K562 (cell line): ENCODE results near the gene PHLPP2. TPM values are rescaled to one million over a fixed set of nuclear protein-coding genes. Genes with fewer than 3 reads are reported as not detected.

Experiments
- ATAC-seq: fragments of 200-7000 bp; cut with Tn5 transposase; 3 replicates; pipeline ENCODE4 v1.9.1; 2020; ENCODE audit warnings: moderate library complexity
- BruUV-seq: library from RNA; stranded (reverse); fragments of 400-500 nt; replicated peaks from 2 replicates; lab custom pipeline; 2021; lab: Mats Ljungman, UMichigan
- CTCF ChIA-PET: fragments of 300-600 bp; formaldehyde crosslinking; extraction: SDS; loops from one replicate; lab custom pipeline; 2021; ENCODE audit warnings: low intra/inter-chr PET ratio; lab: Yijun Ruan, JAX
- POLR2A ChIA-PET: fragments of 300-600, 350-650 bp; sonication (Branson Sonifier 250); formaldehyde crosslinking; extraction: SDS; loops from one replicate; lab custom pipeline; 2021; ENCODE audit warnings: antibody characterized with exemption, inconsistent platforms; lab: Yijun Ruan, JAX
- DNase-seq, 4 experiments: peaks; one replicate each; pipeline versions ENCODE4 v3.0.0 to v3.0.0-alpha.2; 2011 to 2018; ENCODE audit warnings: low spot score in 3 of 4, mixed read lengths in 3 of 4; ENCODE audit errors: extremely low read depth in 1 of 4
- FAIRE-seq: peaks from 2 replicates; lab custom pipeline; 2011; peaks lifted over from hg19 to GRCh38; lab: Jason Lieb, UNC
- H2AFZ ChIP-seq: 2 replicates; pipeline ENCODE4 v1.6.0; 2011; ENCODE audit warnings: low read depth, low read length, control low read depth, inconsistent platforms
- H3K27ac ChIP-seq: fragments of 200-600 bp; 3 replicates; pipeline ENCODE4 v1.8.0; 2011; ENCODE audit warnings: low read depth, mild to moderate bottlenecking, control low read depth, inconsistent platforms, low read length, moderate library complexity, mixed read lengths; ENCODE audit errors: extremely low read depth
- H3K27me3 ChIP-seq, 2 experiments: fragments of 300-600 bp in 1 of 2; 2 replicates in 1 of 2; 3 replicates in 1 of 2; pipeline versions ENCODE4 v1.6.0 to v1.8.0; 2011; ENCODE audit warnings: inconsistent platforms in 2 of 2, low read length in 2 of 2, mild to moderate bottlenecking in 1 of 2, mixed read lengths in 1 of 2, moderate library complexity in 1 of 2; ENCODE audit not compliant: control insufficient read depth in 2 of 2, insufficient read depth in 2 of 2
- H3K36me3 ChIP-seq: fragments of 300-600 bp; 3 replicates; pipeline ENCODE4 v1.8.0; 2011; ENCODE audit warnings: mild to moderate bottlenecking, low read length, inconsistent platforms; ENCODE audit not compliant: control insufficient read depth, insufficient read depth
- H3K4me1 ChIP-seq, 2 experiments: fragments of 200-600 bp in 1 of 2; replicated peaks in 1 of 2; 2 replicates in 1 of 2; 3 replicates in 1 of 2; pipeline versions ENCODE4 v1.5.1 to v1.8.0; 2011; ENCODE audit warnings: inconsistent platforms in 2 of 2, low read length in 2 of 2, mild to moderate bottlenecking in 1 of 2, mixed read lengths in 1 of 2, moderate library complexity in 1 of 2; ENCODE audit not compliant: control insufficient read depth in 2 of 2, insufficient read depth in 2 of 2
- H3K4me2 ChIP-seq: 2 replicates; pipeline ENCODE4 v1.6.1; 2011; ENCODE audit warnings: low read length, control low read depth, inconsistent platforms, mixed read lengths; ENCODE audit not compliant: insufficient read depth
- H3K4me3 ChIP-seq: fragments of 200-600 bp; sonication (generic), shearing (Covaris generic); 2 replicates; pipeline ENCODE4 v1.5.1; 2016; ENCODE audit warnings: control low read depth, inconsistent platforms
- H3K79me2 ChIP-seq: fragments of 200-600 bp; 3 replicates; pipeline ENCODE4 v1.8.0; 2011; ENCODE audit warnings: low read length, inconsistent platforms; ENCODE audit not compliant: control insufficient read depth, insufficient read depth
- H3K9ac ChIP-seq, 2 experiments: 2 replicates each; pipeline versions ENCODE4 v1.6.0 to v1.6.1; 2011; ENCODE audit warnings: low read depth in 2 of 2, low read length in 2 of 2, control low read depth in 1 of 2, inconsistent platforms in 1 of 2, mild to moderate bottlenecking in 1 of 2, mixed read lengths in 1 of 2; ENCODE audit not compliant: insufficient read depth in 1 of 2
- H3K9me1 ChIP-seq: one replicate; pipeline ENCODE4 v1.6.0; 2011; ENCODE audit warnings: inconsistent platforms, mild to moderate bottlenecking, low read length, moderate library complexity; ENCODE audit not compliant: control insufficient read depth, insufficient read depth
- H3K9me3 ChIP-seq: replicated peaks from 2 replicates; pipeline ENCODE4 v1.5.1; 2011; ENCODE audit warnings: low read depth, low read length, inconsistent platforms; ENCODE audit not compliant: control insufficient read depth, insufficient read depth
- H4K20me1 ChIP-seq: replicated peaks from 2 replicates; pipeline ENCODE4 v1.6.1; 2011; ENCODE audit warnings: low read length, inconsistent platforms, mixed read lengths; ENCODE audit not compliant: control insufficient read depth, insufficient read depth
- ARID2 ChIP-seq: fragments of 450-650 bp; IDR thresholded peaks from 2 replicates; pipeline ENCODE4 v1.6.1; 2017; ENCODE audit warnings: antibody characterized with exemption, mild to moderate bottlenecking
- DNMT1 ChIP-seq: fragments of 450-650 bp; IDR thresholded peaks from 2 replicates; pipeline ENCODE4 v1.6.1; 2016; ENCODE audit warnings: antibody characterized with exemption, mild to moderate bottlenecking
- MTA2 ChIP-seq: fragments of 450-650 bp; IDR thresholded peaks from 2 replicates; pipeline ENCODE4 v1.6.1; 2016; ENCODE audit warnings: low read depth
- SETDB1 ChIP-seq: IDR thresholded peaks from one replicate; pipeline ENCODE4 v1.6.1; 2012; ENCODE audit warnings: low read length, control low read depth, inconsistent platforms
- SIRT6 ChIP-seq: IDR thresholded peaks from one replicate; pipeline ENCODE4 v1.6.1; 2012; ENCODE audit warnings: low read depth, mild to moderate bottlenecking, control low read depth, inconsistent platforms, low read length, moderate library complexity
- SMAD4 ChIP-seq: fragments of 250-450 bp; sonication (Bioruptor Pico); conservative IDR thresholded peaks from 2 replicates; pipeline ENCODE4 v1.8.0; 2021; ENCODE audit warnings: inconsistent platforms, mild to moderate bottlenecking, moderate library complexity
- ZFPM2 ChIP-seq: fragments of 250-450 bp; sonication (Bioruptor Pico); IDR thresholded peaks from 2 replicates; pipeline ENCODE4 v1.5.1; 2022; ENCODE audit warnings: mild to moderate bottlenecking
- ZNF12 ChIP-seq: sonication (generic); formaldehyde crosslinking; IDR thresholded peaks from 2 replicates; pipeline ENCODE4 v1.4.0; 2020; ENCODE audit warnings: mild to moderate bottlenecking, missing genetic modification reagents
- ZNF316 ChIP-seq: fragments of 450-650 bp; IDR thresholded peaks from 2 replicates; pipeline ENCODE4 v1.6.1; 2016
- ZNF445 ChIP-seq: fragments of 250-450 bp; sonication (Bioruptor Pico); IDR thresholded peaks from 2 replicates; pipeline ENCODE4 v1.4.0; 2020; ENCODE audit warnings: low read depth, mild to moderate bottlenecking, moderate library complexity
- ZNF76 ChIP-seq: fragments of 250-450 bp; sonication (Bioruptor Pico); IDR thresholded peaks from 2 replicates; pipeline ENCODE4 v1.4.0; 2020; ENCODE audit warnings: mild to moderate bottlenecking, moderate library complexity, borderline replicate concordance
- ZNF778 ChIP-seq: fragments of 450-650 bp; formaldehyde crosslinking; IDR thresholded peaks from 2 replicates; pipeline ENCODE4 v1.4.0; 2020; ENCODE audit warnings: mild to moderate bottlenecking, moderate library complexity
- ZNF830 ChIP-seq: fragments of 250-450 bp; sonication (Bioruptor Pico); IDR thresholded peaks from 2 replicates; pipeline ENCODE4 v1.5.0; 2021; ENCODE audit warnings: mild to moderate bottlenecking
- ZSCAN29 ChIP-seq: fragments of 450-650 bp; IDR thresholded peaks from 2 replicates; pipeline ENCODE4 v1.6.1; 2017
- WGBS: fragments of 100-300 bp; shearing (Covaris generic); methylation state at CpG from one replicate; pipeline ENCODE4 v1.1.6; 2016; ENCODE audit warnings: low coverage, mixed read lengths; ENCODE audit not compliant: insufficient coverage; ENCODE audit errors: missing lambda C conversion rate; 5-methylcytosine and 5-hydroxymethylcytosine counted together
- in situ Hi-C: fragments of 300-500 bp; cut with MboI; formaldehyde crosslinking; loops from 4 replicates; pipeline ENCODE4 v1.15.0; 2018; ENCODE audit warnings: inconsistent platforms, mixed read lengths
- intact Hi-C: fragments of 100-400 bp; cut with micrococcal nuclease; formaldehyde crosslinking; loops from 2 replicates; pipeline ENCODE4 v1.14.2; 2022
- polyA plus RNA-seq, 8 experiments: library from polyadenylated mRNA; depleted of rRNA in 4 of 8; stranded (reverse) in 5 of 8; unstranded in 3 of 8; fragments of >200 nt; fragmentation: Nextera tagmentation in 2 of 8; fragmentation: Illumina TruSeq in 1 of 8; extraction: Ambion mirVana in 2 of 8; extraction: Trizol in 1 of 8; gene quantifications; 2 replicates each; pipeline versions ENCODE4 v1.2.1 to v1.2.3, GENCODE V29; 2011 to 2014; ENCODE audit warnings: inconsistent platforms in 1 of 8, missing spikeins in 1 of 8
- total RNA-seq, 7 experiments: library from RNA; depleted of rRNA in 6 of 7; stranded (reverse); fragments of >200 nt in 6 of 7; fragmentation: Illumina TruSeq in 2 of 7; extraction: Trizol in 2 of 7; gene quantifications; 2 replicates each; pipeline versions ENCODE4 v1.2.1 to v1.2.3, GENCODE V29; 2011 to 2021; ENCODE audit warnings: low replicate concordance in 1 of 7

Gene PHLPP2
- total and polyA plus RNA-seq, 9 of the 15 experiments (the other 6 are each of a cell fraction or from before 2014, with no cell fraction given) = 0.60 to 7.1 (median 2.6) TPM

DNA sequence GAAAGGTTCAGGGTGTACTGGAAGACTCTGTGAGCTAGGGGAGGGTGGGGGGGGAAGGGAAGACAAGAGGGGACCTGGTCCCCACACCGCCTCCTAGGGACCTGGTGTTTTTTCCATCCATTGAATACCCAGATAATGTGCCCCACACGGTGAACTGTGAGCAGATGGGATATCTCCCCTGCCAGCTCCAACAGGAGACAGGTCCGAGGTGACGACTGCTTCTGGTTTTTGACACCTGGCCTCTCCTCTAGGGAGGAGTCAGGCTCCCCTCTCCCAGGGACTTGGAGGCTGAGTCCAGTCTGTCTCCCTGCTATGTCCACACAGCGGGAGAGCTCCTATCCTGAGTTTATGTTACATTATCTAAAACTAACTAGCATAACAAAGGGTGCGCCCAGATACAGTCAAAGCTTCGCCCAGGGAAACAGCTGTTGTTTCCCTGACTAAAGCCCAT, 96.7 kb downstream of the PHLPP2 start:
- Histone ChIP-seq H3K27me3 (peaks cover 10 to 31% of the 10 kb centered on the region in 2 experiments; a peak in 4 of 5 replicates), H3K36me3 (no peaks in the 10 kb centered on the region), H3K27ac (no peak overlapping the region), H3K4me1 (peaks cover 0 to 14% of the 10 kb centered on the region in 2 experiments; a peak in 2 of 5 replicates), H2AFZ (no peak overlapping the region), H3K9ac (no peak overlapping the region), H3K79me2 (no peaks in the 10 kb centered on the region), H3K9me1 (no peaks in the 10 kb centered on the region), H3K4me3 (no peak overlapping the region), H4K20me1 (no peaks in the 10 kb centered on the region), H3K9me3 (no peaks in the 10 kb centered on the region), H3K4me2 (no peak overlapping the region)
- peak; percentile 19 for ATAC-seq
- FAIRE-seq = no peak
- intact Hi-C loops = no loop called here
- TF ChIP-seq MTA2 (no peak), ZNF778 (CRISPR knock-in tag) (no peak), SETDB1 (no peak), ZFPM2 (CRISPR knock-in tag) (no peak), ARID2 (no peak), ZNF445 (CRISPR knock-in tag) (no peak), ZNF316 (no peak), ZNF76 (CRISPR knock-in tag) (no peak), ZNF12 (CRISPR knock-in tag) (no peak), SIRT6 (no peak), ZSCAN29 (no peak), SMAD4 (CRISPR knock-in tag) (no peak), ZNF830 (CRISPR knock-in tag) (no peak), DNMT1 (no peak)
- POLR2A ChIA-PET = interaction anchor here (0.6 to 1.6 kb wide), 5 partner anchors 10 to 466 kb away, joined by 3 read pairs; partner anchors contain the start of genes DHX38 and TXNL4B
- CTCF ChIA-PET = no interaction called here
- in situ Hi-C loops = no loop called here
- DNase-seq = peak in 3 of 4 experiments; percentile 22 to 33 (median 31)
- no TSS peak for BruUV-seq
- 4% methylated on average over 6 of the region's 7 CpGs for WGBS
